Neural progenitor cell (in vitro differentiated cells): ENCODE results near the gene CDK8.

Experiments
- EZH2 ChIP-seq: fragments of 200-600 bp; sonication (generic); IDR thresholded peaks from 2 replicates; pipeline ENCODE4 v1.6.1; 2017; ENCODE audit warnings: antibody characterized with exemption, mild to moderate bottlenecking, moderate library complexity
- EZH2phosphoT487 ChIP-seq: fragments of 200-600 bp; sonication (generic); IDR thresholded peaks from 2 replicates; pipeline ENCODE4 v1.6.1; 2017; ENCODE audit warnings: antibody characterized with exemption
- TF ChIP-seq, protein P1 (sequence below): fragments of 200-600 bp; sonication (generic); IDR thresholded peaks from 2 replicates; pipeline ENCODE4 v1.5.1; 2017; ENCODE audit warnings: antibody characterized with exemption, mild to moderate bottlenecking

DNA sequence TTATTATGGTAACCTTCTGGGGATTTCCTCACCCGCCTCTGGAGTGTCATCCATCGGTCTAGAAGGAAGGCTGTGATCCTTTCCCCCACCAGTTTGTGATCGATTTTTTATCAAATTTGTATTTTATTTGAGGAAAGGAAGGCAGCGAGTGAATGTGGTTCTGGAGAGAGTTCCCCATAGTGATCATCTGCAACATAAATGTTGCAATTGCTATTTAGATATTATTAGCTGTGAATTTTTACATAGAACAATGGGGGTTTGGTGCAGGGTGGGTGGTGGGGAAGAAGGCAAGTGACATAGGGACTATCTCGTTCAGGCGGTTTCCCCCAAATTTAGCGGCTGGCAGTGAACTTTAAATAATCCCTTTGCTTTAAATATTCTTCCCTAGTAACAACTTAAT, 1.2 kb downstream of the CDK8 start:
- TF ChIP-seq, protein P1, sequence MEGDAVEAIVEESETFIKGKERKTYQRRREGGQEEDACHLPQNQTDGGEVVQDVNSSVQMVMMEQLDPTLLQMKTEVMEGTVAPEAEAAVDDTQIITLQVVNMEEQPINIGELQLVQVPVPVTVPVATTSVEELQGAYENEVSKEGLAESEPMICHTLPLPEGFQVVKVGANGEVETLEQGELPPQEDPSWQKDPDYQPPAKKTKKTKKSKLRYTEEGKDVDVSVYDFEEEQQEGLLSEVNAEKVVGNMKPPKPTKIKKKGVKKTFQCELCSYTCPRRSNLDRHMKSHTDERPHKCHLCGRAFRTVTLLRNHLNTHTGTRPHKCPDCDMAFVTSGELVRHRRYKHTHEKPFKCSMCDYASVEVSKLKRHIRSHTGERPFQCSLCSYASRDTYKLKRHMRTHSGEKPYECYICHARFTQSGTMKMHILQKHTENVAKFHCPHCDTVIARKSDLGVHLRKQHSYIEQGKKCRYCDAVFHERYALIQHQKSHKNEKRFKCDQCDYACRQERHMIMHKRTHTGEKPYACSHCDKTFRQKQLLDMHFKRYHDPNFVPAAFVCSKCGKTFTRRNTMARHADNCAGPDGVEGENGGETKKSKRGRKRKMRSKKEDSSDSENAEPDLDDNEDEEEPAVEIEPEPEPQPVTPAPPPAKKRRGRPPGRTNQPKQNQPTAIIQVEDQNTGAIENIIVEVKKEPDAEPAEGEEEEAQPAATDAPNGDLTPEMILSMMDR = no peak
- TF ChIP-seq EZH2 = no peak
- no peak for TF ChIP-seq EZH2phosphoT487
